Tibial nerve (tissue), 4 donors: ENCODE data around the gene KRTAP1-1. TPM values are rescaled to one million over a fixed set of nuclear protein-coding genes. Genes with fewer than 3 reads are reported as not detected.

ENCODE experiments used
- DNase-seq, 2 donors: peaks; one replicate each; pipeline ENCODE4 v3.0.0-alpha.2; 2019; ENCODE audit warnings: low spot score in 2 of 2
- H3K27ac ChIP-seq, 4 donors: fragments of 200-600 bp; sonication (generic) in 3 of 4; one replicate each; pipeline ENCODE4 v1.5.1; 2017 to 2019; ENCODE audit warnings: mild to moderate bottlenecking in 1 of 4
- H3K27me3 ChIP-seq, 2 donors: fragments of 200-600 bp; sonication (generic) in 1 of 2; one replicate each; pipeline versions ENCODE4 v1.5.1 to v1.6.0; 2017 to 2019
- H3K36me3 ChIP-seq, 3 donors: fragments of 200-600 bp; sonication (generic); one replicate each; pipeline ENCODE4 v1.5.1; 2018 to 2019
- H3K4me1 ChIP-seq, 4 donors: fragments of 200-600 bp; sonication (generic) in 3 of 4; one replicate each; pipeline ENCODE4 v1.5.1; 2017 to 2019
- H3K4me3 ChIP-seq, 4 donors: fragments of 200-600 bp; sonication (generic) in 3 of 4; one replicate each; pipeline ENCODE4 v1.5.1; 2017 to 2019; ENCODE audit warnings: mild to moderate bottlenecking in 1 of 4, moderate library complexity in 1 of 4
- H3K9me3 ChIP-seq, 4 donors: fragments of 200-600 bp; sonication (generic) in 3 of 4; one replicate each; pipeline ENCODE4 v1.5.1; 2017 to 2019
- CTCF ChIP-seq, 5 experiments: fragments of 200-600 bp in 3 of 5; fragments of 450-650 bp in 2 of 5; sonication (generic) in 3 of 5; IDR thresholded peaks; one replicate each; pipeline ENCODE4 v1.5.1; 2016 to 2019; ENCODE audit warnings: antibody characterized with exemption in 5 of 5, mild to moderate bottlenecking in 3 of 5, moderate library complexity in 2 of 5
- EP300 ChIP-seq, 2 donors: sonication (generic); formaldehyde crosslinking; IDR thresholded peaks; one replicate each; pipeline ENCODE4 v1.6.1; 2017; ENCODE audit warnings: antibody characterized with exemption in 2 of 2, mild to moderate bottlenecking in 1 of 2
- POLR2A ChIP-seq, 2 donors: fragments of 450-650 bp; IDR thresholded peaks; one replicate each; pipeline ENCODE4 v1.6.1; 2017; ENCODE audit warnings: antibody characterized with exemption in 2 of 2, mild to moderate bottlenecking in 2 of 2, moderate library complexity in 2 of 2
- WGBS, 2 donors: methylation state at CpG; one replicate each; pipeline ENCODE4 v1.1.5; 2018; 5-methylcytosine and 5-hydroxymethylcytosine counted together
- total RNA-seq, 4 donors: library from RNA; depleted of rRNA; stranded (reverse); fragments of >200 nt; gene quantifications; one replicate each; pipeline ENCODE4 v1.1.0, GENCODE V29; 2016

The KRTAP1-1 gene
- total RNA-seq, 4 donors from 2014 or later, result not detected

- TF ChIP-seq POLR2A (IDR thresholded peaks at IDR 0.05), result no peak
- TF ChIP-seq CTCF (IDR thresholded peaks at IDR 0.05), result no peak
- no peak for TF ChIP-seq EP300 (IDR thresholded peaks at IDR 0.05)
- Histone ChIP-seq H3K9me3 (no peaks in the 10 kb centered on the region), H3K27me3 (no peaks in the 10 kb centered on the region), H3K4me3 (no peak overlapping the region), H3K36me3 (no peaks in the 10 kb centered on the region), H3K27ac (no peak overlapping the region), H3K4me1 (no peaks in the 10 kb centered on the region)
- no peak for DNase-seq
- 80 to 82% methylated on average over 6 of the region's 6 CpGs for WGBS, 2 donors
Measured at GRCh38 chr17:41012326-41013120, 28.7 kb downstream of the KRTAP1-1 start.

GRCh38 chr17:41010441-41010840 is 30.8 kb downstream of the KRTAP1-1 start:
- H3K27ac ChIP-seq, result no peak overlapping the region
- H3K4me1 ChIP-seq, result no peaks in the 10 kb centered on the region
- no peak overlapping the region for H3K4me3 ChIP-seq
- no peaks in the 10 kb centered on the region for H3K36me3 ChIP-seq
- H3K9me3 ChIP-seq, result no peaks in the 10 kb centered on the region
- no peaks in the 10 kb centered on the region for H3K27me3 ChIP-seq
- DNase-seq, result no peak
- TF ChIP-seq POLR2A (IDR thresholded peaks at IDR 0.05) (no peak), CTCF (IDR thresholded peaks at IDR 0.05) (no peak), EP300 (IDR thresholded peaks at IDR 0.05) (no peak)

GRCh38 chr17:41009936-41010335 is 31.3 kb downstream of the KRTAP1-1 start:
- Histone ChIP-seq H3K4me1 (no peaks in the 10 kb centered on the region), H3K27ac (no peak overlapping the region), H3K27me3 (no peaks in the 10 kb centered on the region), H3K4me3 (no peak overlapping the region), H3K36me3 (no peaks in the 10 kb centered on the region), H3K9me3 (no peaks in the 10 kb centered on the region)
- TF ChIP-seq CTCF (IDR thresholded peaks at IDR 0.05) (no peak), POLR2A (IDR thresholded peaks at IDR 0.05) (no peak), EP300 (IDR thresholded peaks at IDR 0.05) (no peak)
- no peak for DNase-seq
- WGBS, 2 donors, result 79 to 85% methylated on average over 1 of the region's 1 CpG

GRCh38 chr17:41009301-41009760 is 31.9 kb downstream of the KRTAP1-1 start:
- no peaks in the 10 kb centered on the region for H3K36me3 ChIP-seq
- 46 to 52% methylated on average over 4 of the region's 4 CpGs for WGBS, 2 donors
- H3K27ac ChIP-seq, result no peak overlapping the region
- no peaks in the 10 kb centered on the region for H3K4me1 ChIP-seq
- H3K9me3 ChIP-seq, result no peaks in the 10 kb centered on the region
- H3K27me3 ChIP-seq, result no peaks in the 10 kb centered on the region
- TF ChIP-seq CTCF (IDR thresholded peaks at IDR 0.05), result no peak
- no peak for TF ChIP-seq EP300 (IDR thresholded peaks at IDR 0.05)
- TF ChIP-seq POLR2A (IDR thresholded peaks at IDR 0.05), result no peak
- no peak for DNase-seq
- no peak overlapping the region for H3K4me3 ChIP-seq

- WGBS, 2 donors, result 82 to 83% methylated on average over 8 of the region's 8 CpGs
- no peak for TF ChIP-seq CTCF (IDR thresholded peaks at IDR 0.05)
- TF ChIP-seq POLR2A (IDR thresholded peaks at IDR 0.05), result no peak
- TF ChIP-seq EP300 (IDR thresholded peaks at IDR 0.05), result no peak
- H3K36me3 ChIP-seq, result no peaks in the 10 kb centered on the region
Measured at GRCh38 chr17:41008811-41009210, 32.4 kb downstream of the KRTAP1-1 start, which contains the start of gene KRTAP3-1. Gene KRTAP3-1, minus strand, starts transcription at chr17:41009128. Its CDS starts 54 bp downstream, at chr17:41009074.

More at GRCh38 chr17:41008811-41009210, 32.4 kb downstream of the KRTAP1-1 start, which contains the start of gene KRTAP3-1:
- DNase-seq, result no peak
- Histone ChIP-seq H3K27ac (no peak within 1 kb of the TSS), H3K27me3 (no peaks in the 10 kb centered on the region), H3K4me1 (no peaks in the 10 kb centered on the region), H3K4me3 (no peak within 1 kb of the TSS), H3K9me3 (no peaks in the 10 kb centered on the region)
